CD4-positive, alpha-beta T cell treated with Interleukin-2 at 100 ng/mL for 4 hours (primary cell): ENCODE measurements around the gene RPUSD3.
A peak's percentile ranks its signal among the peaks of the same experiment; 100 is the strongest.
"Not testable (repeated sequence)": the region's sequence is repeated elsewhere in the genome, so short reads cannot be mapped to it uniquely, and the experiment has no call there.

Source experiments
- DNase-seq: peaks from one replicate; pipeline ENCODE4 v3.0.0-alpha.2; 2020; ENCODE audit warnings: low spot score

The RPUSD3 gene

DNA sequence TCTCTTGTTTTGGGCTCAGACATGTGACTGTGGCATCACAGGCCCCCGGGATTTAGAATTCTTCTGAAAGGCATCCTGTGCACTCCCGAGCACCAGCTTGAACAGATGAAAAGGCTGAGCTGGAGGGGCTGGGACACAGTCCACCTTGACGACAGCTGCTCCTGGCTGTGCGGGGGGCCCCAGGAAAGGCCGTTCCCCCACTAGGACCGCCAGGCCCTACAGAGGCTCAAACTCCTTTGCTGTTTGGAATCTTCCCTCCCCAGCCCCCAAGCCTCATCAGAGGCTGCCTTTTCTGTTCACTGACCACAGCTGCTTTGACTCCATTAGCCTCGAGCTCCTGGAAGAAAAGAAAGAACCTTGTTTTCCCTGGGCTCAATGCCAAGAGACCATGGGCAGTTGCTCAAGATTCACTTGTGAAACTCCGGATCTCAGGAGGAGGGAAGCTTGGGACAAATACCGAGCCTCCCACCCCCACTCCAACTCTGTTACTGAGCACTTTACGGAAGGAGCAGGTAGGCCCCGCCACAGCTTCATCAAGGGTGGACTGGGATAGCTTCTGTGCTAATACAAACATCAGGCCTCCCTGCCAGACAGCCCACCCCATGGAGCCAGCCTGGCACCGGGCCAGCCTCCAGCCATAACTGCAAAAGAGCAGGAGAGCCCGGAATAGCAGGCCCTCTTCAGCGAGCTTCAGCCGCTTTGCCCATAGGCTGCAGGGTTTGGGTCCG, 20.6 kb upstream of the RPUSD3 start:
- no peak for DNase-seq

DNA sequence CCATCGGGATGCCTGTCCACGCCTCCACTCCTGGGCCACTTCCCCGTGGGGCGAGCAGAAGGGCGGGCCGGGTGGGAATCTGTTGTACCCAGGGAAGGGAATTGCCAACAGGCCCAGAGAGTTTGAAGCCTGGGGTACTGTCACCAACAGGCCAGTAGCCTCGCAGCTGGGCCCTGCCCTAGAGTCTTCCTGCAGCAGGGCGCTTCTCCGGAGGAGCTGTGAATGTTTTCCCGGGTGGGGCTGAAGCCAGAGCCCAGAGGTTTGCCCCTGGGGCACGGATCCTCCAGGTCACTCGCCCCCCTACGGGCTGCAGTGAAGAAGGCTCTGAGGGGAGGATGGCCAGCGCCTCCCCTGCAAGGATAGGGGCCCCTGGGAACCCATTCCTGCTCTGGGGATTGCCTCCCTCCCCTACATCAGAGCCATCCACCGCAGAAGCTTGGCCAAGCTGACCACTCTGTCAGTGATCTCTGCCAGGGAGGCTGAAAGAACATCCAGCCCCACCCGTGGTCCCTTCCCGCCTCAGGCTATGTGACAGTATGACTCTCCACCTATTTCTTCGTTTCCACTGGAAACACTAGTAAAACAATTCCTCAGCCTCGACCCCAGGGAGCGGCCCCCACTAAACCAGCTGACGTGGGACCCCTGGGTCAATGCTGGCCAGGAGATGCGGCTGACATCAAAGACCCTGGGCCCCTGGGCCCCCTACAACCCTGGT, 19.4 kb upstream of the RPUSD3 start:
- DNase-seq = no peak

DNA sequence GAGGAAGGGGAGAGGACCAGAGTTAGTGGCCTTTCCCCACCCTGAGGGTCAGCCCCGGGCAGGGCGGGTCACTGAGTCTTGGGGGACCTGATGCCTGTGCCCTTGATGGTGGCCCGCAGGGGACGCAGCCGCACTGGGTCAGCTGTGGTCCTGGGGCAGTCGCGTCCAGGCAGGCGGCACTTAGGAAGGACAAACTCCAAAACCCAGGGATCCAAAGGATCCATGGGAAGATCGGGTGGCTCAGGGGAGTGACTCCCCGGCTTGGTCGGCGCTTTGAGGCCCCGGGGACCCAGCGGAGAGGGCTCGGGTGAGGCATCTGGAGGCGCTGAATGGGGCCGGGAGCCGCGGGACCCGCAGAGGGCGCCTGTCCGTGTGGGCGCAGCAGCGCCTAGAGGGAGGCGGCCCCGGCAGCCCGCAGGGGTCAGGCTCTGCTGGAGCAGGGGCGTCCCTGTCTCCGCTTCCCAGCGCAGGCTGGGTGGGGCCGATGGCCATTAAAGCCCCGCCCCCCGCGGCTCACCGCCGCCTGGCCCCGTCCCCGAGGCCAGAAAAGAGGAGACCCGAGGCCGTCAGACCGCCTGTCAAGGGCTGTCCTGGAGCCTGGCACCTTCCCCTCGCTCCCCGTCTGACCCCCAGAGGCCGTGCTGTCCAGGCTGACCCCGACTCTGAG, 18.7 kb upstream of the RPUSD3 start:
- peak; percentile 15 for DNase-seq

DNA sequence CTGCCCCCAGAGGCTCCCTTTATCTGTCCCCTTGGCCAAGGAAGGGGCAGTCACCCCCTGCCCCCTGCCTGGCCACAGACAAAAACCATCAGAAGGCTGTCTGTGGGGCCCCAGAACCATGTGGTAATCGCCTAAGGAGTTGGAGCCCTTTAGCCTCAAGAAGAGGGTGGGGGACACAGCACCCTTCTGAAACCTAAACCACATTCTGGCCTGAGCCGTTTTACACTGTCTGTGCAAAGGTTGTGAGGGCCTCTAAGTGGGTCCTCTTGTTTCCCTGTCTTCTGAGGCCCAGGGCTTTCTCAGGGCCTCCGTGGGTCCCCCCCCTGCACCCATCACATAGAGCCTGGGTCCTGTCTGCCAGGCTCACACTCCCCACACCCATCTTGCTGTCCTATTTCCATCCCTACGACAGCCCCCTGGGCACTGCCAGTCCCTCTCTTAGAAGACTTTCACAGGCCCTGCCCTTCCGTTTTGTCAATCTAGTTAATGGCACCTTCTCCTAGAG, 17.9 kb upstream of the RPUSD3 start:
- no peak for DNase-seq

DNA sequence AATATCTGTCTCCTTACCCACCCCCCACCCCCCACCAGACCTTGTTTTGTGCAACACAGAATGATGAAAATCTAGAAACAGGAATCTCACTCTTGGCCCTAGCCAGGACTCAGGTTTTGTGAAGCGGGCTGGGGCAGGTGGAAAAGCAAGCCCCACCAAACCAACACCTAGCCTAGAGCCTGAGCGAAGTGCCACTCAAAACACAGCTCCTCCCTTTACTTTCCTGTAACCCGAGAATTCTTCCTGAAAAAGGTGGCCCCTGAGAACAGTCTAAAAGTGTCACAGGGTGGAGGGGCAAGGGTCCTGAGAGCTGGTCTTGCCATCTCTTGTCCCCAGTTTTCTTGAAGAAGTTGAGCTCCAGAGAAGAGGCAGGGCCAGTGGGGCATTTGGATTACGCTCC, 17.4 kb upstream of the RPUSD3 start:
- DNase-seq = no peak

DNA sequence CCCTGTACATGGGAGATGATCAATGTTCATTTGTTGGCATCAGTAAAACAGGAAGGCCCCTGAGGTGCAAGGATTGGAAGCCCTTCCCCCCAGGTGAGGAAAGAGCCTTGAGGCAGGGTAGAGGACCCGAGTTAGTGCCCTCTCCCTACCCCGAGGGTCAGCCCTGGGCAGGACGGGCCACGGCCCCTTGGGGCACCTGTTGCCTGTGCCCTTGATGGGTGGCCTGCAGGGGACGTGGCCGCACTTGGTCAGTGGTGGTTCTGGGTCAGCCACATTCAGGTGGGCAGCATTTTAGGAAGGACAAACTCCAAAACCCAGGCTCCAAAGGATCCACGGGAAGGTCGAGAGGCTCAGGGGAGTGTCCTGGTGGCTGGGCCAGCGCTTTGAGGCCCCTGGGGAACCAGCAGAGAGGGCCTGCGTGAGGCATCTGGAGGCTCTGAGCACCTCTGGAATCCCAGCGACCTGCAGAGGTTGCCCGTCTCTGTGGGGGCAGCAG, 15.8 kb upstream of the RPUSD3 start:
- DNase-seq = no peak

DNA sequence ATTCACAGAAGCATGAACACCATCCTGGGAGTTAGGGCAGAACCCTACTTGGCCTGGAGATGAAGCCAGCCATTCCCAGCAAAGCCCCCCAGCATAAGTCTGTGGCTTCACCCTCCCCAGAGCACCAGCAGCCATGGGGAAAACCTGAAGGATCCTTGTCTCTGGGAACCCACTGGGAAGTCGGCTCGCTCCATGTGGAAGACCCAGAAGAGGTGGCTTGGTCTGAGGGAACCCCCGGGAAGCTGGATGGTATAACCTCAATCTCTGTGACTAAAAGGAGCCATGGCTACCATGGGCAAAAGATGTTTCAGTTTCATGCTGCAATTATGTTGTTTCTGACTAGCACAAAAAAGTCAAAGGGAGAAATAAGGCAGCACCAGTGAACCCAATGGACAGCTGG, 11.8 kb upstream of the RPUSD3 start:
- no peak for DNase-seq

DNA sequence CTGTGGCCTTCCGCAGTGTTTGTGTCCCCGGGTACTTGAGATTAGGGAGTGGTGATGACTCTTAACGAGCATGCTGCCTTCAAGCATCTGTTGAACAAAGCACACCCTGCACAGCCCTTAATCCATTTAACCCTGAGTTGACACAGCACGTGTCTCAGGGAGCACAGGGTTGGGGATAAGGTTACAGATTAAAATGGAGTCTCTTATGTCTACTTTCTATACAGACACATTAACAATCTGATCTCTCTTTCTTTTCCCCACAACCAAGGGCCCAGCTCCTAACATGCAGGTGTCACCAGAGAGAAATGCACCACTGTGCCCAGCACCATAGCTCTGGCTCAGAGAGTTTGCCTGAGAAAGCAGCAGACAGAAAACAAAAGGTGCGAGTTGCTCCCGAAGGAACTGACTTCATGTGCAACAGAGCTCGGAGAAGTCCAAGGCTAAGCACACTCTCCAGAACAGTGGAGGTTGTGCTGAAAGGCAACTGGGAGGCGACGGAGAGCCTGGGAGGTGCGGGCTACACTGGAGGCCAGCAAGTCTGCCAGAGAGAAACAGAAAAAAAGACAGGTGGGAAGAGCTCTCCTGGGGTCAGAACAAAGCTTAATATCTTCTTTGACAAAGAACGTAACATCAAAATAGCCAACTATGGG, 10.6 kb upstream of the RPUSD3 start:
- not testable (repeated sequence) for DNase-seq

DNA sequence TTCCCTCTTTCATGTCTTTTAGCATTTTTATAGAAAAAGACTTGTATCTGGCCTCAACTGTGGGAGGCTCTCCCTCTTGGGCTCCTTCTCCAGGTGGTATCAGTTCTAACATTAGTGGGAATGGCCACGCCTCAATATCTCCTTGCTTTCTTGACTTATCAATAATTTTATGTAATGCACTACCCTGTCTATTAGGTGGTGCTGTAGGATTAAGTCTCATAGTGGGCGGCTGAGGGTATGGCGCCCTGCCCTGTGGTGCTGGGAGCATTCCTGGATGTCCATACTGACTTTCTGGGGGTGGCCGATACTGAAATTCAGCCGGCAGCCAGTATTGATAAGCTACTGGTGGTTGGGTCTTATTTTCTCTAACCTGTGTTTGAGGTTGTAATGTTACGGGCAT, 8.7 kb upstream of the RPUSD3 start:
- DNase-seq = no peak

DNA sequence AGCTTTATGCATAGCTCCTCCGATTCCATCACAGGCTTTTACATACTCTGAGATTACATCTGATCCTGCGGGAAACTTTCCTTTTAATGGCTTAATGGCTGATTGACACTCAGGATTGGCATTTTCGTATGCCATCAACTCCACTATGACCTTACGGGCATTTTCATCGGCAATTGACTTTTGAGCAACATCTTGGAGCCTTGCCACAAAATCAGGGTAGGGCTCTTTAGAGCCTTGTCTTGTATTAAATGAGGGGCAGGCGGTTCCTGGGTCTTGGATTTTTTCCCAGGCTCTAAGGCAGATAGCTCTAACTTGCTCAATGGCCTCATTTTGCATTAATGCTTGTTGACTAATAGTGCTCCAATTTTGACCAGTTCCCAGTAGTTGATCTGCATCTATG, 8.1 kb upstream of the RPUSD3 start:
- DNase-seq = not testable (repeated sequence)

DNA sequence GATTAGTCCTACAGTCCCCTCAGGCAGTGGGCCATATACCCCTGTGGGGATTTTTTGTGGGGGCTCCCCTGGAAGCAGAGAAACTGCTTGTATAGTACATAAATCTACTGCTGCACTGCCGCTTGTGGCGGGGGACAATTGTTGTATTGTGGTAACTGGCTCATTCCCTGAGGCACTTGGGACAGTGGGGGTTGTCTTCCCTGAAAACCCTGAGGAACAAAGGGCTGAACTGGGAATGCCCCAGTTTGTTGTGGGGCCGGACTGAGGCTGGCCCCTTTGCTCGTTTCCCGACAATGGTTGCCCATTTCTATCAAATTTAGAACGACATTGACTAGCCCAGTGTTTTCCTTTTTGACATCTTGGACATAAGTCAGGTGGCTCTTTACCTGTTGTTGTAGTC, 7.6 kb upstream of the RPUSD3 start:
- not testable (repeated sequence) for DNase-seq

DNA sequence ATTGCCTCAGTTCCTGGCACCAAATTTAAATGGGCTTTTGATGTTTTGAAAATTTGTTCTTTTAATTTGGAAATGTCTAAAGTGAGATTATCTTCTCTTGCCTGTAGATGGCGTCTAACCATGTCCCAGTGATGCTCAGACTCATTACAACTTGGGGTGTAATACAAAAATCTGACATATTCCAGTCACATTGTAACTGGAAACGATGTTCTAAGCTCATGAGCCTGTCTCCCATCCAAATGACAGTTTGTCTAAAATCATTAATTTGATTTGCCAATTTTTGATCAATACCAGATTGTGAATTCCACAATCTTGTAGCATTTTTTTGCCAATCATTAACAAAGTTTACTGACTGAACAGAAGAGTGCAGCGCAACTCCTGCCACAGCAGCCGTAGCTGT, 5.1 kb upstream of the RPUSD3 start:
- DNase-seq = peak; percentile 61

DNA sequence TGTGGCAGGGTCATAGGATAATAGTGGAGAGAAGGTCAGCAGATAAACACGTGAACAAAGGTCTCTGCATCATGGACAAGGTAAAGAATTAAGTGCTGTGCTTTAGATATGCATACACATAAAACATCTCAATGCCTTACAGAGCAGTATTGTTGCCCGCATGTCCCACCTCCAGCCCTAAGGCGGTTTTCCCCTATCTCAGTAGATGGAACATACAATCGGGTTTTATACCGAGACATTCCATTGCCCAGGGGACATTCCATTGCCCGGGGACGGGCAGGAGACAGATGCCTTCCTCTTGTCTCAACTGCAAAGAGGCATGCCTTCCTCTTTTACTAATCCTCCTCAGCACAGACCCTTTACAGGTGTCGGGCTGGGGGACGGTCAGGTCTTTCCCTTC, 4.1 kb upstream of the RPUSD3 start:
- not testable (repeated sequence) for DNase-seq

DNA sequence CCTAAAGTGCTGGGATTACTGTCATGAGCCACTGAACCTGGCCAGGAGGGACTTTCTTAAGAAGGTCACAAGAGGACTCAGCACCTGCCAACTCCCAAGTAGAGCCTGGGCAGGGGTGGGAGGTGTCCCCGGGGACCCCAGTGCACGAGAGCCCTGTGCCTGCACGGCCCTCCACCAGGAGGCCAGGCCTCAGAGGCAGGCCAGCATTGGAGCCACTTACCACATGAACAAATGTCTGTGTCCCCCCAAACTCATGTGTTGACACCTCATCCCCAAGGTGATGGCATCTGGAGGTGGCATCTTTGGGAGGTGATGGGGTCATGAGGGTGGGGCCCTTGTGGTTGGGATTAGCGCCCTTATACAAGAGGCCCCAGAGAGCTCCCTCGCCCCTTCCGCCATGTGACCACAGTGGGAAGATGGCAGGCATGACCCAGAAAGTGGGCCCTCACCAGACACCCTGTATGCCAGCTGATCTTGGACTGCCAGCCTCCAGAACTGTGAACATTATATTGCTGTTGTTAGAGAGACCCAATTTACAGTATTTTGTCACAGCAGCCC, 3.2 kb upstream of the RPUSD3 start:
- no peak for DNase-seq

DNA sequence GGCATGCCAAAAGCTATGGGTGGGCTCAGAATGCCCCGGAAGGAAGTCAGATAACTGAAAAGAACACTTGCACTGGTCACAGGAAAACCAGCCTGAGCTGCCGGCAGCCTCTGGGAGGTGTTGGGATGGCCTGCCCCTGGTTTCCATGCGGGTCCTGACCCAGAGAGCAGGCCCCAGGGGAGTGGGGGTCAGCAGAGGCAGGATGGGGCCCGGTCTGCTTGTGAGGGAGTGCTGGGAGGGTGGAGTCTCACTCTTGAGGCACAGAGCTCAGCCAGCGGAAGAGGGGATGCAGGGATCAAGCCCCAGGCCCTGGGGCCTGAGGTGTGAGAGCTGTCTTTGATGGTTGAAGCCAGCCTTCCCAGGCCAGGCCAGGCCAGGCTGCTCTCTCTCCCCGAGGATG, 2.4 kb upstream of the RPUSD3 start:
- DNase-seq = no peak

DNA sequence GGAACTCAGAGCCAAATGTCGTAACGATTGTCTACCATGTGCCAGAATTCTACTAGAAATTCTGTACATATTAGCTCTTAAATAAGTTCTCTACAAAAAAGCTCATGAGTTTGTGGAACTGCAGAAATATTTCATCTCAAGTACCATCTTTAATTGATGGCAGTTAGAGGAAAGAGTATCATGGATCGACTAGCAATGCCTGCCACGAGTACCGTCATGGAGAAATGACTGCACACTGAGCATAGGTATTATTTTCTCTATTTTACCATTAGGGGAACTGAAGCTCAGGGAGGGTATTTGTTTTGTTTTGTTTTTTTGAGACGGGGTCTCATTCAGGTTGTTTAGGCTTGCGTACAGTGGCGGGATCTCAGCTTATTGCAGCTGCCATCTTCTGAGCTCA, 2.8 kb downstream of the RPUSD3 start:
- no peak for DNase-seq

DNA sequence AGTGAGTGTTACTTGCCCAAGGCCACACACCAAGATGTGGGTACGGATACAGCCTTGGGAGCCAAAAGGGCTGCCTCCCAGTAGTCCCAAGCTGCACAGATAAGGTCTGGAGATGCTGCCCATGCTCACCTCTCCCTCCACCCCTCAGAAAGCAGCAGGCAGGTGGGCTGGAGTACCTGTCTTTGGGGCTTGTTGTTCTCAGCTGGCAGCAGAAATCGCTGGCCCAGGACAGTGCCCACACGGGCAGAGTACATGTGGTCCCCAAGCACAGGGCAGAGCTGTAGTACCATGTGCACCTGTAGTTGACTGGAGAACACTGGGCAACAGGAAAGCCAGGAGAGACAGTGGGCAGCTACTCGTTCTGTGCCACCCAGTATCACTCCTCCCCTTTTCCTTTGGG, 5.0 kb downstream of the RPUSD3 start:
- DNase-seq = no peak

DNA sequence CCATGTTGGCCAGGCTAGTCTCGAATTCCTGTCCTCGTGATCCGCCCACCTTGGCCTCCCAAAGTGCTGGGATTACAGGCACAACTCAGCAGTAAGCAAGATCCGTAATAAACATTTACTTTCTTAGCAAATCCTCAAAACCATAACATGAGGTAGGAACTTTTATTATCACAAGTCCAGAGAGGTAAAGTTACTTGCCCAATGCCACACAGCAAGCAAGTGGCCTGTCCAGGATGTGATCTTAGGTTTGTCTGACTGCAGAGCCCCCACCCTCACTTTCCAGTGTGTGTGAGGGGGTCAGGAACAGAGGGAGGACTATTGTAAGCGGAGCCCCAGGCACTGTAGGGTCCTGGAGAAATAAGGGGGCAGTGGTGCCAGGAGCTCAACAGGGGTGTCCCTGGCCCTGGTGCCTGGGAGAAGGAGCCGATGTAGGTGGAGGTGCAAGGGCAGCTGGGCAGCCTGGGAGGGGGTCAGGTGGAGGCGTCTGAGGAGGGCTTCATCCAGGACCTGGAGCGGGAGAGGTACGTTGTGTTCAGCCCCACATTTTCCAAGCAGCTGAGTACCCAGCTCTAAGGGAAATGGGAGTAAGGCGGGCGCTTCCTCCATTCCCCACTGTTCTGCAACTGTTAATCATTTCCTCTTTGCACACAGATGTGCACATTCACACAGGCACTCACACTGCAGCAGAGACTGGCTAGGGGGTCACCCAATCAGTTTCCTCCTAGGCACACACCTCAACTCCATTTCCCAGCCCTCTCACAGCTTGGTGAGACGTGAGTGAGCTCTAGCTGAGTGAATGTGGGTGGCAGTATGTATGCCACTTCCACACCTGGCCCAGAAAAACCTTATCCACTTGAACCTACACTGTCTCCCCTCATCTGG, 5.9 kb downstream of the RPUSD3 start:
- DNase-seq = no peak

DNA sequence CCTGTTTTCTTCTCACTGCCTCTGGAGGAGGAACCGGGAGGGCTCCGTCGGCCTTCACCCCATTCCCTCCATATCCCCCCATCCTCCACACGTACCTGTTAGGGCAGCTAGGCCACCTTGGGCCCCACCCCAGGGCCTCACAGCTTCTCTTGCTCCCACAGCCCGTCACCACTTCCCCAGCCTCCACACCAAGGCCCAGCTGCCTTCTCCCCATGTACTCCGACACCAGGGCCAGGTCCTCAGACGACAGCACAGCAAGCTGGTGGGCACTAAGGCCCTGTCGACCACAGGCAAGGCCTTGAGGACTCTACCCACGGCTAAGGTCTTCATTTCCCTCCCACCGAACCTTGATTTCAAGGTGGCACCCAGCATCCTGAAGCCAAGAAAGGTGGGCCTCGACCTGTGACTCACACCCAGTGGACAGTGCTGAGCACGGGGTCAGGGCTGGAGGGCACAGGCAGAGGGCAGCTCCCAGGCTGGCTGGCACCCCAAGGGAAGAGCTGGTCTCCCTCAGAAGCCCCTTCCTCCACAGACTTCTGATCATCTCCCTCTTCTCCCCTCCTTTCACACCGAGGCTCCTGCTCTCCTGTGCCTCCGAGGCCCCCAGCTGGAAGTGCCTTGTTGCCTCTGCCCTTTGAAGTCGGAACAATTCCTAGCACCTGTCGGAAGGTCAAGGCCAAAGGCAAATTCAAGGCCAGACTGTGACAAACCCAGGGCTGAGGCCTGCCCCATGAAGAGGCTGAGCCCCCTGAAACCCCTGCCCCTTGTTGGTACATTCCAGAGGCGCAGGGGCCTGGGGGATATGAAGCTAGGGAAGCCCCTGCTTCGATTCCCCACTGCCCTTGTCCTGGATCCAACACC, 9.1 kb downstream of the RPUSD3 start:
- DNase-seq = no peak

DNA sequence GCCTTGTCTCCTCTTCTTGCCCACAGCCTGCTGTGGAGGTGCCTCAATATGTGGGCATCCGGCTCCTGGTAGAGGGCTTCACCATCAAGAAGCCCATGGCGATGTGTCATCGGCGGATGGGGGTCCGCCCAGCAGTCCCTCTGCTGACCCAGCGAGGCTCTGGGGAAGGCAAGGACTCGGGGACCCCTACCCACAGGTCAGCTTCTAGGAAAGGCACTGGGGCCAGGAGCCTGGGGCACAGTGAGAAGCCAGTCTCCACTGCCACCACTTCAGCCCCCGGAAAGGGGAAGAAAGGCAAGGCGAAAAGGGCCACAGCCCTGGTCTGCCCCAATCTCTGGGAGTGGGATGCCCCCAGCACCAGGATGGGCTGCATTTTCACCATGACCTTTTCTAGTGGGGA, 10.7 kb downstream of the RPUSD3 start:
- no peak for DNase-seq
